ENCODE measurements around the gene IFNL2.
A peak's percentile ranks its signal among the peaks of the same experiment; 100 is the strongest.
"Not testable (repeated sequence)": the region's sequence is repeated elsewhere in the genome, so short reads cannot be mapped to it uniquely, and the experiment has no call there.

The IFNL2 gene

DNA sequence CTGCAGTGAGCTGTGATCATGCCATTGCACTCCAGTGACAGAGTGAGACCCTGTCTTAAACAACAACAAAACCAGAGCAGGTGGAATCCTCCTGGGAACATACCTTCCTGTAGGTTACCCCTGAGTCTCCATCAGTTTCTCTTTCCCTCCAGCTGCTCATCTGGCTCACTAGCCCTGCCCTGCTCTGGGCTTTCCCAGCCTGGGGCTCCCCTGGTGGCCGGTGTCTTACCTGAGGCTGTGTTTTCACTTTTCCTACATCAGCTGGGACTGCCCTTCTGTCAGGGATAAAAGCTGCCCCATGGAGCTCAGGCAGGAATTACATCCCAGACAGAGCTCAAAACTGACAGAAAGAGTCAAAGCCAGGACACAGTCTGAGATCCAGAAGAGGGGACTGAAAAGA is at the start of gene IFNL2:
Gene IFNL2 (plus strand): TSS at position 312 of the 400 bp plus-strand sequence. CDS start 173 bp downstream, outside the sequence.
- not testable (repeated sequence) for DNase-seq

DNA sequence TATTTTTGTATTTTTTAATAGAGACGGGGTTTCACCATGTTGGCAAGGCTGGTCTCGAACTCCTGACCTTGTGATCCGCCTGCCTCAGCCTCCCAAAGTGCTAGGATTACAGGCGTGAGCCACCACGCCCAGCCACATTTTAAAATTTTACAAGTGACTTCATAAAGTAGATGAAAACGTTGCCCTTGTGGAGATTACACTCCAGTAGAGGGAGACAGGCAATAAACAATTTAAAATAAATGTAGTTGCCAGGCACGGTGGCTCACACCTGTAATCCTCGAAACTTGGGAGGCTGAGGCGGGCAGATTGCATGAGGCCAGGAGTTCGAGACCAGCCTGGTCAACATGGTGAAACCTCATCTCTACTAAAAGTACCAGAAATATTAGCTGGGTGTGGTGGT is 49.1 kb upstream of the IFNL2 start:
- not testable (repeated sequence) for DNase-seq

DNA sequence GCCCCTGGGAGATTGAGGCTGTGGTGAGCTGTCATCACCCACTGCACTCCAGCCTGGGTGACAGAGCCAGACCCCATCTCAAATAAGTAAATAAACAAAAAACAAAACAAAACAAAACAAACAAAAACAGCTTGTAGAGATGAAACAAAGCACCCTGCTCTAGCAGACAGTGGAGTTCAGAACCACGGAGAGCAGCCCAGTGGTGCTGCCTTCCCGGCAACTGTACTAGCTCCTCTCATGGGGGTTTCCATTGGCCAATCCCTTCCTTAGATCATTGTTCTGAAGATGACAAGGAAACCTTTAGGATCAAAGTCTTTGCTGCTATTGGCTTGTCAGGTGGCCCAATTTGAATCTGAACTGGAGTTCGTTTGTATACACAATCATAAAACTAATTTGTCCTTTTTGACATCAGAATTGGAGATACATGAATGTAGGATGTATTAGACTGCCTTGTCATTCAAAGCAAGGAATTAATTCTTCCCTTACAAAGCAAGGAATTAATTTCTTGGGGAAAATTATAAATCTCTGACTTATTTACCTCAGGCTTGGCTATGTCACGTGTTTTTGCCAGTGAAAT is 44.4 kb upstream of the IFNL2 start:
- no peak for DNase-seq

DNA sequence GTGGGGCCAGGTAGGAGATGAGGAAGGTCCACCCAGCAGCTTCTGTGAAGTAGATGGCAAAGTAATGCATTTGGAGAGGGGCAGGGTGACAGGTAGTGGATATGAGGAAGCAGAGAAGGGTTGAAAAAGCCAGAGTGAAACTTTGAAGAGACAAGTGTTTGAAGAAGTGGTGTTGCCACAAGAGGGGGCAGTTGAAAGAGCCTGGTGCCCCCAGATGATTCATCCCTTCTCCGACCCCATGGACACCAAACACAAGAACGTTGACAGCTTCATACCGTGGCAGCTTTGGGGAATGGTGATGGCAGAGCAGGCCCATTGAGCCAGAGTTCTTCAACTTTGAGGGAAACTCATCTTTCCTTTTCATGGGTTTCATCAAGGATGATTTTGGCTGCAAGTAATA is 43.3 kb upstream of the IFNL2 start:
- DNase-seq: no peak

DNA sequence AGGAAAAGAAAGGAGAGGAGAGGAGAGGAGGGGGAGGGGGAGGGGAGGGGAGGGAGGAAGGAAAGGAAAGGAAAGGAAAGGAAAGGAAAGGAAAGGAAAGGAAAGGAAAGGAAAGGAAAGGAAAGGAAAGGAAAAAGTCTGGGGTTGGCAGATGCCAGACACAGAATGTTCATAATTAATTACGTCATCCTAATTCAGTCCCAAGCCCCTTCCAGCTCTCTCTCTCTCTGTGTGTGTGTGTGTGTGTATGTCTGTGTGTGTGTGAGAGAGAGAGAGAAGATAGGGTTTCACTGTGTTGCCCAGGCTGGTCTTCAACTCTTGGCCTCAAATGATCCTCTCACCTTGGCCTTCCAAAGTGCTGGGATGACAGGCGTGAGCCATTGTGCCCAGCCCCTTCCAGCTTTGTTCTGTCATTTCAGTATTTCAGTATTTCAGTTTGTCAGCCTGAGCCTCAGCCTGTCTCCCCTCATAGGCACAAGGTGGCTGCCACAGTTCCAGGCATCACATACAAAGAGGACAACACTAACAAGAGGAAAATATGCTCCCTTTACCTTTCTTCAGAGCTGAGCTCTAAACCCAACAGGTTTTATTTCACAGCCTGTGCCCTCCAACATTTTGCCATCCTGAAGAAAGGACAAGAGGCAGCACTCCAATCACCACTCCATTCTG is 38.0 kb upstream of the IFNL2 start:
- DNase-seq: no peak

DNA sequence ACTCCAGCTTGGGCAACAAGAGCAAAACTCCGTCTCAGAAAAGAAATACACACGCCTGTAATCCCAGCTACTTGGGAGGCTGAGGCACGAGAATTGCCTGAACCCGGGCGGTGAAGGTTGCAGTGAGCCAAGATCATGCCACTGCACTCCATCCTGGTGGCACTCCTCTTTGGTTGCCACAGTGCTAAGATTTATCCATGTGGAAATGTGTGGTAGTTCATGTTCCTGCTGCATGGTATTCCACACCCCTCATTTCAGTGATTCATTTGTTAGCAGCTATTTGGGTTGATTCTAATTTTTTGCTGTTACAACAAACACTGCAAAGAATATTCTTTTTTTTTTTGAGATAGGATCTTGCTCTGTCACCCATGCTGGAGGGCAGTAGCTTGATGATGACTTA is 35.5 kb upstream of the IFNL2 start:
- DNase-seq: no peak

DNA sequence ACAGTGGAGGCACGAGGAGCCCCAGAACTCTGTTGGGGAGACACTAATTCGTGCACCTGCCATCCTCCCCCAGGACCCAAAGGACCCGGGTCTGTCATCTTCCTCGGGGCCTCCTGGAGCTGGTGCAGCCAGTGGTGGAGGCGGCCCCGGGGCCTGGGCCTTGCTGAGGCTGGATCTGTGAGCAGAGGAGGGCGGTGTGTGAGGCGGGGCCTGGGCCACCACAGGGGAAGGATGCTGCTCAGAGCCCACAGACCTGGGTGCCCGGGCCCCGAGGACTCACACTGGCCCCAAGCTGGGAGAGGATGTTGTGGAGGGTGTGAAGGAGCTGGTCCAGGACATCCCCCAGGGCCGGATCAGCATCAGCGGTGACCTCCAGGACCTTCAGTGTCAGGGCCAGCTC is 31.7 kb upstream of the IFNL2 start:
- peak; percentile 20 for DNase-seq

DNA sequence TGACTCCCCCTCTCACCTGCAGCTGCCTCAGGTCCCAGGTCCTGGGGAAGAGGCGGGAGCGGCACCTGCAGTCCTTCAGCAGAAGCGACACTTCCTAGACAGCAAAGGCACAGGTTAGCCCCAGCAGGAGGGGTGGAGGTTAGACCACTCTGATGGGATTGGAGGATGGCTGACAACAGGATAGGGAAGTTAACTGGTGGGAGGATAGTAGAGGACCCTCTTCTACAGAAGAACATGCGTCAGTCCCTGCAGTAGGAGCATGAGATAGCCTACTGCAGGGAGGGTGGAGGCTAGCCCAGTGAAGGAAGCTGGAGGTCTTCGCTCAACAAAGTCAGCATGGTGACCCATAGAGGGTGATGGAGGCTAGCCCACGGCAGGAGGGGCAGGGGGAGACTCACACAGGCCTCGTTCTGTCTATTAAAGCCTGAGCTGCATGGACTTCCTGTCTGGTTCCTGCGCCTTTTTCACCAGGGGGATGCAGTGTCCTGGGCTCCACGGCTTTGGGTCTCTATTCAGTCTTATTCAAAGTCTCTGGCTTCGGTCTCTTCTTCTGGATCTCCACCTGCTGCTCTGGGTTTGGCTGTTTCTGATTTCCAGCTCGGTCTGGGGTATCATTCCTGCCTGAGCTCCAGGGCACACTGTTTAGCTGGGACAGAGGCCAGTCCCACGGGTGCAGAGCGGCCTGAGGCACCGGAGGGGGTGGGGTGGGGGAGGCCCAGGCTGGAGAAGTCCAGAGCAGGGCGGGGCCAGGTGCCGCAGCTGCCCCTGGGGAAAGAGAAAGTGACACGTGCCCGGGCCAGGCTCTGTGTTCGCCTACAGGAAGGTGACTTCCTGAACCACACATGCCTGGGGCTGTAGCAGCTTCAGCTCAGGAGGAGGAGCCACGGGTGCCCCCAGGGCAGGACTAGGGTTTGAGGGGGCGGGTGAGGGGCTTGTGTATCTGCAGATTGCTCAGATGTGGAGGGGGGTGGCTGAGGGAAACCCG is 30.7 kb upstream of the IFNL2 start:
- DNase-seq: peak; percentile 59

DNA sequence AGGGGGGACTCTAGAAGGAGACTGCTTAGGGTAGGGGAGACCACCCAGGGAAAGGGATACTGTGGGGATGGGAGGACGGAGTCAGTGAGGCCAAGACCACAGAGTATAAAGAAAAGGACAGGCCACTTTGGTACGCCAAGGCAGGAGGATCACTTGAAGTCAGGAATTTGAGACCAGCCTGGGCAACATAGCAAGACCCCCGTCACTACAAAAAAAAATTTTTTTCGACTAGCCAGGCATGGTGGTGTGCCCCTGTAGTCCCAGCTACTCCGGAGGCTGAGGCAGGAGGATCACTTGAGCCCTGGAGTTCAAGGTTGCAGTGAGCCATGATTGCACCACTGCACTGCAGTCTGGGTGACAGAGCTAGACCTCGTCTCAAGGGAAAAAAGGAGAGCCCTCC is 30.0 kb upstream of the IFNL2 start:
- DNase-seq: no peak

DNA sequence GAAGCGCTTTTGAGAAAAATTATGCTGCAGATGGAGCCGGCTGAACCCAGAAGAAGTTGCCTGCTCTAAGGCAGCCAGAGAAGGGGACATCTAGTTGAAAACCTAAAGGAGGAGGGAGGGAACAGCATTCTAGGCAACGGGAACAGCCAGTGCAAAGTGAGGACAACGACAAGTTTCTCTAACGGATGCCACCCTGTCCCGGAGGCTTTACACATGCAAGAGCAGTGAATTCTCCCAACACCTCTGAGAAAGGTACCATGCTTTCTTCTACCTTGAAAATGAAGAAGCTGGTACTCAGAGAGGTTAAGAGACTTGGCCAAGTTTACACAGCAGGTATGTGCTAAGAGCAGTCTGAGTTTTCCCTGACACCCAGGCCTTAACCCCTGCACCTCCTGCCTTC is 29.3 kb upstream of the IFNL2 start:
- DNase-seq: no peak

DNA sequence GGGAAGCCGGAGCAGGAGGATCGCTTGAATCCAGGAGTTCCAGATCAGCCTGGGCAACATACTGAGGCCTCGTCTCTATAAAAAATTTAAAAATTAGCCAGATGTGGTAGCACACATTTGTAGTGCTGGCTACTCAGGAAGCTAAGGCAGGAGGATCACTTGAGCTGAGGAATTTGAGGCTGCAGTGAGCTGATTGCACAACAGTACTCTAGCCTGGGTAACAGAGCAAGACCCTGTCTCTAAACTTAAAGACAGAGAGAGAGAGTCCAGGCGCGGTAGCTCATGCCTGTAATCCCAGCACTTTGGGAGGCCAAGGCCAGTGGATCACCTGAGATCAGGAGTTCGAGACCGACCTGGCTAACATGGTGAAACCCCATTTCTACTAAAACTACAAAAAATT is 27.8 kb upstream of the IFNL2 start:
- no peak for DNase-seq

DNA sequence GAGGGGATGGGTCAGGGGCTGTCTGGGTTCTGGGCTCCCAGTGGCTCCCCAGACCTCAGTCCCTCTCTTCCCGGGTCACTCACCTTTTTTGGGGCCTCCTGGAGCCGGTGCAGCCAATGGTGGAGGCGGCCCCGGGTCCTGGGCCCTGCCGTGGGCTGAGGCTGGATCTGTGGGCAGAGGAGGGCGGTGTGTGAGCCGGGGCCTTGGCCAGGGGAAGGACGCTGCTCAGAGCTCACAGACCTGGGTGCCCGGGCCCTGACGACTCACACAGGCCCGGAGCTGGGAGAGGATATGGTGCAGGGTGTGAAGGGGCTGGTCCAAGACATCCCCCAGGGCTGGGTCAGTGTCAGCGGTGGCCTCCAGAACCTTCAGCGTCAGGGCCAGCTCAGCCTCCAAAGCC is 24.5 kb upstream of the IFNL2 start:
- DNase-seq: not testable (repeated sequence)

DNA sequence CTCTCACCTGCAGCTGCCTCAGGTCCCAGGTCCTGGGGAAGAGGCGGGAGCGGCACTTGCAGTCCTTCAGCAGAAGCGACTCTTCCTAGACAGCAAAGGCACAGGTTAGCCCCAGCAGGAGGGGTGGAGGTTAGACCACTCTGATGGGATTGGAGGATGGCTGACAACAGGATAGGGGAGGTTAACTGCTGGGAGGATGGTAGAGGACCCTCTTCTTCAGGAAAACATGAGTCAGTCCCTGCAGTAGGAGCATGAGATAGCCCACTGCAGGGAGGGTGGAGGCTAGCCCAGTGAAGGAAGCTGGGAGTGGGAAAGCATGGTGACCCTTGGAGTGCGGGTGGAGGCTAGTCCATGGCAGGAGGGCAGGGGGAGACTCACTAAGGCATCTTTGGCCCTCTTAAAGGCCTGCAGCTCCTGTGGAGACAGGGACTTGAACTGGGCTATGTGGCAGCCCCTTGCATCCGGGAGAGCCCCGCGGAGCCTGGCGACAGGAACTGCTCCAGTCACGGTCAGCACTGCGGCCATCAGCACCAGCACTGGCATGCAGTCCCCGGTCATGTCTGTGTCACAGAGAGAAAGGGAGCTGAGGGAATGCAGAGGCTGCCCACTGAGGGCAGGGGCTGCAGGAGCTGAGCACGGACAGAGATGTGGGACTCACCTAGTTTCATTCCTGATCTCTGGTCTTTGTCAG is 23.6 kb upstream of the IFNL2 start, which contains the start of gene IFNL3:
Gene IFNL3 (minus strand): TSS at position 597 of the 691 bp plus-strand sequence. CDS start 39 bp downstream, at position 558.
- DNase-seq: not testable (repeated sequence)

DNA sequence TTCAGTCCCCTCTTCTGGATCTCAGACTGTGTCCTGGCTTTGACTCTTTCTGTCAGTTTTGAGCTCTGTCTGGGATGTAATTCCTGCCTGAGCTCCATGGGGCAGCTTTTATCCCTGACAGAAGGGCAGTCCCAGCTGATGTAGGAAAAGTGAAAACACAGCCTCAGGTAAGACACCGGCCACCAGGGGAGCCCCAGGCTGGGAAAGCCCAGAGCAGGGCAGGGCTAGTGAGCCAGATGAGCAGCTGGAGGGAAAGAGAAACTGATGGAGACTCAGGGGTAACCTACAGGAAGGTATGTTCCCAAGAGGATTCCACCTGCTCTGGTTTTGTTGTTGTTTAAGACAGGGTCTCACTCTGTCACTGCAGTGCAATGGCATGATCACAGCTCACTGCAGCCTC is 23.0 kb upstream of the IFNL2 start:
- DNase-seq: not testable (repeated sequence)

DNA sequence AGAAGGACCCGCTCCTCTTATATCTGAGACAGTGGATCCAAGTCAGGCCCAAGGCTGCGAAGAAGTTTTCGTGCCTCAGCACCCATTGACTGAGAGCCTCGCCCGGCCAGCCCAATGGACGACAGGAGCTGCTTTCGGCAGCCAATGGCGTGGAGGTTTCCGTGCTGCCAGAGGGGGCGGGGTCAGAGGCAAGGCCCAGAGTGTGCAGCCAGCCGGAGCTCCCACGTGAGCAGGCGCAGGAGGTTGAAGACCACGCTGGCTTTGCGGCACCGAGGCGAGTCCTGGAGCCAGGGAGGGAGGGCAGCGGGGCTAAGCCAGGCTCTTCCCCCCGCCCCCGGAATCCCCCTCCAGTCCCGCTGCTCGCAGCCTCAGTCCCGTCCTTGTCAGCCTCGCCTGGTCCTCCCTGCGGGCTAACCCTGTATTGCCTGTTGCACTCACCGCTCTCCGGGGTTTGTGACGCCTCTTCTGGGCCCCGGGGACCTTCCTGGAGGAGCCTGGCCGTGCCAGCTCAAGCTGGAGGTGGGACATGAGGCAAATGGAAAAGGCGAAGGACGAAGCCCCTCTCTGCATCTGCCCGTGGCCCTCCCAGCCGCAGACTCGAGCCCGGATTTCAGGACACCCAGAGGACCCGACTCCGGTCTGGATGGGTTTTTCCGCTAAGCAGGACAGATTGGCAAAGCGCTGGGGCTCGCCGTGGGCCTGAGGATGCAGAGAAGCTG is 21.1 kb upstream of the IFNL2 start:
- DNase-seq: peak; percentile 47

DNA sequence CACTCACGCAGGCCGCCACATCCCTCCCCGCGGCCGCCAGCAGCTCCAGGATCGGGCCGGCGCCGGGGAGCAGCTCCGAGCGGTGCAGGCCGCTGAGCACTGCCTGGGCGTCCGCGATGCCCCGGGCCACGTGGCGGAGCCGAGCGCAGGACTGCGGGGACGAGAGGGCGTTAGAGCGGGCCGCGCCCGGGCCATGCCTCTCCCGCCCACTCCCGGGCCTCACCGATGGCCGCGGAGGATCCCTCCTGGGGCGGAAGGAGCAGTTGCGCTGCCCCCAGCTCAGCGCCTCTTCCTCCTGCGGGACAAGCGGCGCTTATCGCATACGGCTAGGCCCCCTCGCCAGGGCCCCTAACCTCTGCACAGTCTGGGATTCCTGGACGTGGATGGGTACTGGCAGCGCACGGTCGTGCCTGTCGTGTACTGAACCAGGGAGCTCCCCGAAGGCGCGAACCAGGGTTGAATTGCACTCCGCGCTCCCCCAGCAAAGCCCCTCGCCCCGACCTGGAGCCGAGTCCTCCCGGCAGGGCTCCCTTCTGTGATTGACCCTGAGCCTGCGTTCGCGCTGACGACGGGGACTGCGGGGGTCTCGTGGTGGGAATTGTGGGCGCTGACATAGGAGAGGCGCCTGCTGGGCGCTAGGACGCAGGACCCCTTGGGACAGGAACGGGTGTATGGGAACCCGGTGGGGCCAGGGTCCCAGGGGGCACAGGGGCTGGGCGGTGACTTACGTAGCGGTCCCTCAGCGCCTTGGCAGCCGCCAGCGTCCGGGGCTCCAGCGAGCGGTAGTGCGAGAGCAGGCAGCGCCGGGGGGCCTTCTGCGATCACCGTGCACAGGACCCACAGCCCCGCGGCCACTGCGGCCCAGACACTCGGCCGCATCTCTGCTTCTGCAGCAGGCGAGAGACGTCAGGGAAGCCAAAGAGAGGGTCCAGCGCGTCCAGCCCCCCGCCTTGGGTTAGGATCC is 20.2 kb upstream of the IFNL2 start:
- DNase-seq: no peak

DNA sequence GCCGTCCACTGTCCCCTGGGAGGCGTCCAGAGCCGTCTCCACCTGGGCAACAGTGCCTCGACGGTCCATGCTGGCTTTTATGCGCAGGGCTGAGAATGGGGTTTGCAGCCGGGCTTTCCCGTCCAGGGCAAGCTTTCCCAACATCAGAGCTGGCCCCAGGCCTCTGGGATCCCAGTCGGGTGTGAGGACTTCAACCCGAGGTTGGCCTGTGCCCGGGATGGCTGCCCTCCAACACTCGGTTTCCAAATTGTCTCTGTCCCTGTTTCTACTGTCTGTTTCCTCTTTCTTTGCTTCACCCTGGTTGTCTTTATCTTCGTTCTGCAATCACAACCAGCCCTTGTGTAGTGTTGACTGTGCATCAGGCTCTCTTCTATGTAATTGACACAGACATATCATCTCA is 19.4 kb upstream of the IFNL2 start, which contains the start of gene IFNL4:
Gene IFNL4 (minus strand): TSS at position 51 of the 400 bp plus-strand sequence.
- no peak for DNase-seq

DNA sequence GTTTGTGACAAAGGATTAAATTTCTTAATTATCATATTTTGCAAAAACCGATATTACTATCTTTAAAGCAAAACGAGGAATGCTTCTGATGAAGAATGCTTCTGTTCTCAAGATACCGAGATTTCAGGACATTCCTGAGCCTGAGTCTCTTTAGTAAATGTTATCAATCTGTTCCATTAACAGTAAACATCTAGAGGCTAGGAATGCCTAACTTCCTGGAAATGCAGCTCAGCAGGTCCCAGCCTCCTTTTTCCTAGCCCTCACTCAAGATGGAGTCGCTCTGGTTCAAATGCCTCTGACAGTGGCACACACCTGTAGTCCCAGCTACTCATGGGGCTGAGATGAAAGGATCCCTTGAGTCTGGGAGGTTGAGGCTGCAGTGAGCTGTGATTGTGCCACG is 17.1 kb upstream of the IFNL2 start:
- DNase-seq: no peak

DNA sequence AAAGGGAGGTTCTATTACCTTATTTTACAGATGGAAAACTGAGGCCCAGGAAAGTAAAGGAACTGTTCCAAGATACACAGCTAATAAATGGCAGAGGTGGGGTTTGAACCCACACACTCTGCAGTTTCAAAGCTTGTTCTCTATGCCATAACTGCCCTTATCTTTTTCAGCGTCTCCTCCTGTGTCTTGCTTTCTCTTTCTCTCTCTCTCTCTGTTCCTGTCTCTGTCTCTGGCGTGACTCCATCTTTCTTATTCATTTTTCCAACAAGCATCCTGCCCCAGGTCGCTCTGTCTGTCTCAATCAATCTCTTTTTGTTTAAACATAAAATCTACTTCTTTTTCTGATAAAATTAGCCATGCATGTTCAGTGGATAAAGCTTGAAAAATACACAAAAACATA is 16.4 kb upstream of the IFNL2 start:
- DNase-seq: no peak

DNA sequence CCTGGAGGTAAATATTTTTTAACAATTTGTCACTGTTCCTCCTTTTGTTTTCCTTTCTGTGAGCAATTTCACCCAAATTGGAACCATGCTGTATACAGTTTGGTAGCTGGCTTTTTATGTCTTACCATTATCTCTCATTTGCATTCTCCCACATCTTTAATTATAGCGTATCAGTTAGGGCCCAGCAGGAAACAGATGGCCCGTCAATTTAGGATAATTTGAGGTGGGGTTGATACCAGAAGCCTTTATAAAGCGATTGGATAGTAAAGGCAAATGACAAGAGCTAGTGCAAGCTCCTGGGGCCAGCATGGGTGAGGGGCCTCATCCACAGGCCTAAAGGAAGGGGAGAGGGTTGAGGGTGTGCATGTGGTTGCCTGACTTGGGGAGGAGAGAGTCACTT is 15.7 kb upstream of the IFNL2 start:
- DNase-seq: no peak

All from activated naive CD4-positive, alpha-beta T cell treated with anti-CD3 and anti-CD28 coated beads, Interleukin-2, amount 50 U/mL, for 16 hours (primary cell).